NT2/D1 (cell line): Measurements from ENCODE around the gene ZNF777.

ENCODE experiments used
- SUZ12 ChIP-seq: IDR thresholded peaks from 2 replicates; pipeline ENCODE4 v1.6.1; 2011; ENCODE audit not compliant: insufficient read length, insufficient read depth; ENCODE audit errors: extremely low read depth
- YY1 ChIP-seq: IDR thresholded peaks from 2 replicates; pipeline ENCODE4 v1.6.1; 2011; ENCODE audit not compliant: insufficient read length, insufficient read depth
- ZNF274 ChIP-seq: IDR thresholded peaks from 2 replicates; pipeline ENCODE4 v1.6.1; 2011; ENCODE audit warnings: mild to moderate bottlenecking, low read depth, low read length

DNA sequence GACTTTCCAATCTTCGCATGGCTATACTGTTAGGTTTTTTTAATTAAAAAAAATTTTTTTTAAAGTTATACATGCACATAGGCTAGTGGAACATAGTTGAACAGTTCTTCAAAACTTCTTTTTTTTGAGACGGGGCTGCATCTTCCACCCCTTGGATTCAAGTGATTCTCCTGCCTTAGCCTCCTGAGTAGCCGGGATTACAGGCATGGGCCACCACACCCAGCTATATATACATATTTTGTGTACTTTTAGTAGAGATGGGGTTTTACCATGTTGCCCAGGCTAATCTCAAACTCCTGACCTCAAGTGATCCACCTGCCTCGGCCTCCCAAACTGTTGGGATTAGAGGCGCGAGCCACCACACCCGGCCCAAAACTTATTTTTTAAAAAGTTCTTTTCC, 17.3 kb downstream of the ZNF777 start:
- TF ChIP-seq YY1 (no peak), ZNF274 (no peak), SUZ12 (no peak)
